GM18867 (cell line): ENCODE data around the gene THG1L.
"Not testable (repeated sequence)": the region's sequence is repeated elsewhere in the genome, so short reads cannot be mapped to it uniquely, and the experiment has no call there.

ENCODE experiments used
- ATAC-seq: cut with Tn5 transposase; IDR thresholded peaks from one replicate; pipeline ENCODE4 v1.9.1; 2021; ENCODE audit warnings: mild to moderate bottlenecking, moderate library complexity; ENCODE audit not compliant: unreplicated experiment

The THG1L gene

DNA sequence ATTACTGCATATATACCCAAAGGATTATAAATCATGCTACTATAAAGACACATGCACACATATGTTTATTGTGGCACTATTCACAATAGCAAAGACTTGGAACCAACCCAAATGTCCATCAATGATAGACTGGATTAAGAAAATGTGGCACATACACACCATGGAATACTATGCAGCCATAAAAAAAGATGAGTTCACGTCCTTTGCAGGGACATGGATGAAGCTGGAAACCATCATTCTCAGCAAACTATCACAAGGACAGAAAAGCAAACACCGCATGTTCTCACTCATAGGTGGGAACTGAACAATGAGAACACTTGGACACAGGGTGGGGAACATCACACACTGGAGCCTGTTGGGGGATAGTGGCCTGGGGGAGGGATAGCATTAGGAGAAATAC is 4.6 kb upstream of the THG1L start:
- not testable (repeated sequence) for ATAC-seq

DNA sequence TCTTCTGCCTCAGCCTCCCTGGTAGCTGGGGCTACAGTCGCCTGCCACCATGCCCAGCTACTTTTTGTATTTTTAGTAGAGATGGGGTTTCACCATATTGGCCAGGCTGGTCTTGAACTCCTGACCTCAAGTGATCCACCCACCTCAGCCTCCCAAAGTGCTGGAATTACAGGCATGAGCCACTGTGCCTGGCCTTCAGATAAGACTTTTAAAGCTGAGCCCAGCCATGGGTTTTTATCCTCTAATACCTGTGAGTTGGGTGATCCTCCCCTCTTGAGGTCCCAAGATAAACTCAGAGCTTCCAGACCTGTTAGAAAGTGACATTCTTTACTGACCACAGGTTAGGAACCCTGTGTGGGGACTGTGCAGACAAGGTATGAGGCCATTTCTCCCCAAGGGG is 3.4 kb upstream of the THG1L start:
- ATAC-seq, result not testable (repeated sequence)

DNA sequence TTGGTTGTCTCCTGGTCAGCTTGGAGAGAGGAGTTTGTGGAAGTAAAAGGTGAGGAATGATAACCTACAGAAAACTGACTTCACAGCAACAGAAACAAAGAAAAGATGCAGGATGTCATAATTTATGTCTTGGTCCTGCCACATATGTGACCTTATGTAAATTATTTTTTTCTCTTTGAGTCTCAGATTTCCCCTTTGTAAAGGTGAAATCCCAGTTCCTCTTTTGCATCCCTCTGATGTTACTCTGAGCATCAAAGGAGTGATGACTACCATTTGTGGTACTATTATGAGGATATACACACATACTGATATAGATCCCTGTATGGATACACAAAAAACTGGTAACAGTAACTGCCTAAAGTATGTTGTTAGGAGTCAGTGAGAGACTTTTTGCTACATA is 1.4 kb upstream of the THG1L start:
- peak; percentile 72 for ATAC-seq

DNA sequence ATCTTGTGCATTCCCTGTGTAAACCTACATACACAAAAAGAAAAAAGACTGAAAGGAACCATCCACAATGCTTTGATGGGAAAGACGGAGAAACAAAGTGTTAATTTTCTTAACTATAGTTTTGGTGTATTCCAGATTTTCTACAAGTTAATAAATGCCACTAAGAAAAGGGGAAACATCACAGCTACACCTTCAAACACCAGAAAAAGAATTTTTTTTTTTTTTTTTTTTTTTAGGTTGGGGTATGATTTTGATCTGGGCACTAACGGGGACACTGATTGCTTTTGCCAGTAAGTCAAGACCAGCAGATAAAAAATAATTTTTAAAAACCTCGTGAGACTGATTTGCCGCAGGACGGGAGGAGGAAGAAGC is 334 bp upstream of the THG1L start:
- ATAC-seq, result no peak

DNA sequence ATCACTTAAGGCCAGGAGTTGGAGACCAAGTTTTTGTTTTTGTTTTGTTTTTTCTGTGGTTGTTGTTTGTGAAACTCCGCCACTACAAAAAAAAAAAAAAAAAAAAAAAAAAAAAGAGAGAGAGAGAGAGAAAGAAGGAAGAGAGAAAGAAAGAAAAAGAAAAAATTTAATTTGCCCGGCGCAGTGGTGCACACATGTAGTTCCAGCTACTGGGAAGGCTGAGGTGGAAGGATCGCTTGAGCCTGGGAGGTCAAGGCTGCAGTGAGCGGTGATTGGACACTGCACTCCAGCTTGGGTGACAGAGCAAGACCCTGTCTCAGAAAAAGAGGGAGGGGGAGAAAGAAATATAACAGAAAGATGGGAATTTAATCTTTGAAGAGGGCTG is 902 bp downstream of the THG1L start:
- ATAC-seq, result no peak

DNA sequence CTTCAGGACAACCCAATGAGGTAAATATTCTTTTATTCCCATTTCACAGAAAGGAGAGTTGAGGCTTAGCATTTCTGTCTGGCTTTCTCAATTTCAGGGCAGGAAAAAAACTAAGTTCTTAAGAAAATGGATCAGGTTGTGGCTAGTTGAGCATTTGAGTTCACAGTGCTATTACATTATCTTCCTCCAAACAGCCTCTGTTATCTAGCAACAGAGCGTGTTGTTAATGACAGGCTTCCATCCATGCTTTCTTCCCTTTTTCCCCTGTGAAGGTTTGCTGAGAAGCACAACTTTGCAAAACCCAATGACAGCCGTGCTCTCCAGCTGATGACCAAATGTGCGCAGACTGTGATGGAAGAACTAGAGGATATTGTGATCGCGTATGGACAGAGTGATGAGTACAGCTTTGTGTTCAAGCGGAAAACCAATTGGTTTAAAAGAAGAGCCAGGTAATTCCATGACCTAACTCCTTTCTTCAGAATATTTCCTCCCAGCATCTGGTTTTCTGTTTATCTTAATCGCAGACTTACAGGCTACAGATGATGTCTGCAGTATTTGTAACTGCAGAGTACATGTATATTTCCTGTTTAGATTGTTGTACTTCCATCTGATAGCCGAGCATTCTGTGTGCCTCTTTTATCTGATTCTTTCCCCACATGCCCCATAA is 1.5 kb downstream of the THG1L start:
- no peak for ATAC-seq

DNA sequence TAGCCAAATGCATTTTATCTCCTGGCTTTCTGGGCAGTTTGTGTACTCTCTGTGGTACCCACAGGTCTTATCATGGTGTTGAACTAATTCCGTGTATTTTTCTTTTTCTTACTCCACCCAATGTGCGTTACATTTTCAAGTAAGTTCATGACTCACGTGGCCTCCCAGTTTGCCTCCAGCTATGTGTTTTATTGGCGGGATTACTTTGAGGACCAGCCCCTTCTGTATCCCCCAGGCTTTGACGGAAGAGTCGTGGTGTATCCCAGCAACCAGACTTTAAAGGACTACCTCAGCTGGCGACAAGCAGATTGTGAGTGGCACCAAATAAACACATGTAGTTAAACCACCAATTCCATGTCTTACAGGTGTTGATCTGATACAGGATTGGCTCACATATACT is 3.2 kb downstream of the THG1L start:
- no peak for ATAC-seq

DNA sequence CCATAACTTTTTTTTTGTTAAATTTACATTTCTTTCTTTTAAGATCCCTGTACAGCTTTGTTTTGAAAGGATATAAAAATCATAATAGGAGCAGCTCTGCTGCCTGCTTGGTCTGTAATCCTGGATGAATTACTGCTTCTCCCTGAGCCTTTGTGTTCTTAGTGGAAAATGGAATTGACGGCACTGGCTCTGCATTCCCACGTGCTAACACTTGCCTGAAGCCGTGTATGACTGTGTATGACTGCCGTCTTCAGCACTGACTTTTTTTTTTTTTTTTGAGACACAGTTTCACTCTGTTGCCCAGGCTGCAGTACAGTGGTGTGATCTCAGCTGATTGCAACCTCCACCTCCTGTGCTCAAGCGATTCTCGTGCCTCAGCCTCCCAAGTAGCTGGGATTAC is 4.8 kb downstream of the THG1L start:
- ATAC-seq, result no peak

DNA sequence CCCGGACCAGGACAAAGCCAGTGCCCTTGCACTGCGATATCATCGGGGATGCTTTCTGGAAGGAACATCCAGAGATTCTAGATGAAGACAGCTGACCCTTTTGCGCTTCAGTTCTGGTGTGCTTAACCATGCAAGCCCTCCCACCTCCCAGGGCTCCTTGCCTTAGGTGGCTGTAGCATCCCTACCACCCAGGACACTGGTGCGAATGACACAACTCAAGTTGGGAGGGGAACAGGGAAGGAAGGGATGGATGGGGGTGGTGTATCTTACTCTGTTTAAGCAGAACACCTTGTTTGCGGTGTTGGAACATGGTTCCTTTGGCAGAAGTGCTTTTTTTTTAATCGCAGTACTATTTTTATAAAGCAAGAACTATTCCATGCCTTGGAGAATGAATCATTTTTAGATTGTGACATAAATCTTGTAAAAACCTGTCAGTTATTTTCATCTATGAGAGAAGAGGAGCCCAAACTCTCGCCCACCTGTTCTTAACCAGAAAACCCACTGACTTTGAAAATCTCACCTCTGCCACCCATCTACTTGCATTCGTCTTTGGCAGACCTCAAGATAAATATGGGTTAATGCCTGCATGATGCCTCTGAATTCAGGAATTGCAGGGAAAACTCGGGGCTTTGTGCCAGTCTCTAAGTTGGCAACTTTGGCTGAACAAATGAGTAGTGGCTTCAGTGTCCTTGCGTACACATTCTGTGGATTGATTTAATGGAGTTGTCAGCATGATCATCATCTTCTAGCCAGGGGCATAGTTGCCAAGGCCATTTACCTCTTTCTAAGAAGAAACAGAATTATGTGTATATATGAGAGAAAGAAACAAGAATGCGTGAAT is 8.4 kb downstream of the THG1L start:
- ATAC-seq, result no peak

DNA sequence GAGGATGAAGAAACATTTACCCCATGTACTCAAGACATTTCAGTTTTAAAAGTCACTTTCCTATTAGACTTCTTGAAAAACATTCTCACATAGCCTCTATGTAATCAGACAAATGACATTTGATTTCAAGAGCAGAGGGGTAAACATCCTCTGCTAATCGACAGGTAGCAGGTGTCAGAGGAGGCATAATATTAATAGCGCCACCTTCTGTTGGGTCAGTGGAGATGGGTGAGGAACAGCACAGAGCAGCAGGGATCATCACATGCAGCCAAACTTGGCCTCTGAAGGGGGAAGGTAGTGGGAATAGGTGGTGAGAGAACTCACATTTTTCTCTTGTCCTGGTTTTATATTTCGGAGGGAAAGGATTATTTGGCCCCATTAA is 9.0 kb downstream of the THG1L start:
- no peak for ATAC-seq

DNA sequence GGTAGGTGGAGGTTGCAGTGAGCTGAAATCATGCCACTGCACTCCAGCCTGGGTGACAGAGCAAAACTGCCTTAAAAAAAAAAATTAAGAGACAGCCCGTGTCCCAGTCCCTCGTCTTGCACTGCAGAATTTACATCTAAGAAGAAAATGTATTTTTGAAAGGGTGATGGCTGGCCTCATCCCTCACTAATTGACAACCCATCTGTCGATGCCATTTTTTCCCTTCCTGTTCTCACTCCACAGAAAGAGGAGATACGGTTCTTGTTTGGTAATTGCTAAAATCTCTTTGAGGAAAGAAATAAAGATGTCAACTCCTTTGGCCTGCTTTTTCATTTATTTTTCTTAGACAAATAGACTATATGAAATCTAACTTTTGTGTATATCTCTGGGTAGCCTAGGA is 9.9 kb downstream of the THG1L start:
- ATAC-seq, result no peak

DNA sequence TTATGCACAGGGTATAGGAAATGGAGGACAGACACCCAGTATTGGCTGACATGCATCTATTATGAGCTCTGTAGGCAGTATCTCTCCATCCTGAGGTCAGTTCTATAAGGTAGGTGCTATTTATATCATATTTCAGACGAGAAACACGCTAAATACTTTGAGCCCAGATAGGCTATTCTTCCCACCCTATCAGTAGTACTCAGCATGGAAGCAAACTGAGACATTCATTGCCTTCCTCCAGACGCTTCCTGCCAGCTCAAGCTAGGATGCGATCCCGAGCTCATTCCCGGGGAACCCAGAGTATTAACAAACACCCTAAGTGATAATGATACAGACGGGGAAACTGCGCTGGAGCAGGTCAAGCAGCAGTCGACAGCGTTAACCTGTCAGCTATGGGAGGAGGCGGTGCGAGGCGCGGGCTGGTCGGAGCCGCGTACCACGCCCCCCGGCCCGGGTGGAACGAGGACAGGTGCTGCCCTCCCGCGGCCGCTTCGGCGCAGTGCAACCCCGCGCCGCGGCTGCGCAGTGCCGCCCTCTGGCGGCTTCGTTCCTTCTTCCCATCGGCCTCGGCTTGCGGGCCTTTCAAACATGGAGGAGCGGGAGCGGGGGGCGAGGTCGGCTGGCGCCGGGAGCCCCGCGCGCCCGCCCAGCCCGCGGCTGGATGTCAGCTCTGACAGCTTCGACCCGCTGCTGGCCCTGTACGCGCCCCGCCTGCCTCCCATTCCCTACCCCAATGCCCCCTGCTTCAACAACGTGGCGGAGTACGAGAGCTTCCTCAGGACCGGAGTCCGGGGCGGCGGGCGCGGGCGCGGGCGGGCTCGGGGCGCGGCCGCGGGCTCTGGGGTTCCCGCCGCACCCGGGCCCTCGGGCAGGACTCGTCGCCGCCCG is 12.2 kb downstream of the THG1L start, which contains the start of gene LSM11:
Gene LSM11, plus strand, starts transcription at position 550 of the 888 bp plus-strand sequence. Its CDS starts 39 bp downstream, at position 589.
- ATAC-seq, result peak; percentile 92

DNA sequence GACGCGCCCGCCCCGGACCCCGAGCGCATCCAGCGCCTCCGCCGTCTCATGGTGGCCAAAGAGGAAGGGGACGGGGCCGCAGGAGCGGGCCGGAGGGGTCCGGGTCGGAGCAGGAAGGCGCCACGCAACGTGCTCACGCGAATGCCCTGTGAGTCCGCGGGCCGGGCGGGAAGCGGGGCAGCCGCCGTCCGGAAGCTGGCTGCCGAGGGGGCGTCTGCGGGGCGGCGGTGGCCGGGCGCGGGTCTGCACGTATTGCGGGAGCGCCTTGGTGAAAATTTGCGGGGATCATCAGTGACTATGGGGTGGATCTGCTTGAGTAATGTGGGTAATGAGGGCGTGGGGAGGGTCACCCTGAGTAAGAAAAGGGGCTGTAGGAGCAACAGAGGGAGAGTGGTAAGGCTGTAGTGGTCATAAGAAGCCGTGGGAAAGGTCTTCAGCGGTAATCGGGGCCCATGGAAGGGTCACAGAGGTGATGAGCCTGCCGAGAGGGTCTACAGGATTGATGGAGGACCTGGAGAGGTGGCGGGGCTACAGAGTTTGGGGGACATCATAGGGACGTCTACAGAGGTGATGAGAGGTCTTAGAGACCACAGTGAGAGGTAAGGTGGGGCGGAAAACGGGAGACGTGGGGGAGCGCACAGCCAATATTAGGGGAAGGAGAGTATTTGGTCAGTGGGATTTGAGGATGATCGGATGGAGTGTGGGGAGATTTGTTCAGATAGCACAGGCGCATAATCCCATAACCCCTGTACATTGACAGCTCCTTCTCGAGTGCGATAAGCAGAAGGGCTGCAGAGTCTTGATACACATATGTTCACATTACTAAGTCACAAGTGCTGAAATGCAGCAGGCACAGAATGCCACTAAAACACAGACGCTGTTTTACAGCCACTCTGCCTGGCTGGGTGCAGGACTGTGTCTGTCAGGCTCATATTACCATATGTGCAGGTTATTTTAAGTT is 13.1 kb downstream of the THG1L start:
- peak; percentile 27 for ATAC-seq

DNA sequence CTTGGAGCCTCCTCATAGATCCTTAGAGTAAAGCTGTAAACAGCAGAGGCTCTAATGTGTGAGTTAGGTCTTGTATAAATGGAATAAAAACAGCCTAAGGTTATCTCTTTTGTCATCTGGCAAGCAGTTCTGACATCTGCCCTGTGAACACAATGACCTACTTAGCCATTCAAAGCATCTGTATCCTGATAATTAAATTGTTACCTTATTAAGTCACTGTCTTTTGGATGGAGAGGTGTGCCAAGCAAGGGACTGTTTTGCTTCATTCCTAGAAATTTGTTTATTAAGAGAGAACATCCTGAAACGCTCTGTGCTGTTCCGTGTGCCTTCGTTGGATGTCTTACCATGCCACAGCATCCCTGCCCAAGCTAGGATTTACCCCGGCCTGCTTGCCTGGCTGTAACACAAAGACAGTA is 13.8 kb downstream of the THG1L start:
- ATAC-seq, result no peak

DNA sequence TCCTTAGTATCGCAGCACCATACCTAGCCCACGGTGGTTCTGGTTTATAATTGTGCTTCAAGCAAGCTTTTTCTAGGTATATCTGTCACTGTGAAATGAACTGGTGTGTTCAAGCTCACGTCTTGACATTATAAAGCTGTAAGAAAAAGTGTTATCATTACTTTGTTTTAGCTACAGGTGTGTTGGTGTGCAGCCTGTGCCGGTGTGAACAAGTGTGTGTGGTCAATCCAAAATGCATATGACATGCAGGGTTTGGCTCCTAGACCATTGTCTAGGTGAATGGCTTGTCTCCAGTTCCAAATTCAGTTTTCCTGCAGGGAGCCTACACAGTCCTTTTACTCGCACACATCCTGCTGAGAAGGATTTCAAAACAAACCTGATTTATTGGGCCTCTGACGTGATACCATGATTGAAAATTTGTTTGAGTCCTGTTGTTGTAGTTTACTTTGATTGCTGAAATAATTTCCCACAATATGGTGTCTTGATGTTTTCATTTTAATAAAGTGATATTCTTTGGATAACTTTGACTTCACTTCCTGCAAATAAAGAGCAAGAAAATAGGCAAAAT is 16.0 kb downstream of the THG1L start:
- no peak for ATAC-seq

DNA sequence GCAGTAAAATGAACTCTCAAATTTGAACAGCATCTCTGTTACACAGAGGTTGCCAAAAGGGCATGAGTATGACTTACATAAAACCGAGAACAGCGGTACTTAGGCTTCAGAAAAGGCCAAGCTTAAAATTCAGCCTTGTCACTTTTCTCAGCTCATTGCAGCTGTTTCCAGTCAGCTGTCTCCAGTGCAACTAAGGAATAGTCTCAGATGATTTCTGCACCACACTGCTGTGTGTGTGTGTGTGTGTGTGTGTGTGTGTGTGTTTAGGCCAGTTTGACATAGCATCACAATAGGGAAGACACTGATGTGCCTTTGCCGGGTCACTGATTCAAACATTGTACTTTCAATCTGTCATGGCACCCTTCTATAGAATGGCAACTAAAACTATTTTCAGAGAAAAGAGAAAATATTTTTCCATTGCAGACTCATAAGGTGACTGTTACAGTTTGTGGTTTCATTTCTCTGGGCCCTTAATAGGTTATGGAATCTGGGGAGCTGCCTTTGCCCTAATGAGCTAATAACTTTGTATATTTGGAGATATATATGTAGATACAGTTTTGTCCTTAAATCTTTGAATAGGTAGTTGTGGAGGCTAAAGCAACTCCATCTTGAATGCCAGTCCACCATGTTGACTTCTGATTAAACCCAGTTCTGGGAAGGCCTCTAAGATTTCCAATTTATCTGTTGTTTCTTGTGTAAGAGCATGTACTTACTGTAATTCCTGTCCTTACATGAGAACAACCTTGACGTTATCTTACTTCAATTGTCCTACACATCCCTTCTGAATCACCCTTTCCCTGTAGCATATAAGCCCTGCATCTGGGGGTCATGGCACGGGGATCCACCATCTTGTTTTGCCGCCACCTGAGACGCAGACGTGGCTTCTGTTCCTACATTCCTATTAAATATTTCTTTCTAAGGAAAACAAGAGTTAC is 16.8 kb downstream of the THG1L start:
- ATAC-seq, result no peak

DNA sequence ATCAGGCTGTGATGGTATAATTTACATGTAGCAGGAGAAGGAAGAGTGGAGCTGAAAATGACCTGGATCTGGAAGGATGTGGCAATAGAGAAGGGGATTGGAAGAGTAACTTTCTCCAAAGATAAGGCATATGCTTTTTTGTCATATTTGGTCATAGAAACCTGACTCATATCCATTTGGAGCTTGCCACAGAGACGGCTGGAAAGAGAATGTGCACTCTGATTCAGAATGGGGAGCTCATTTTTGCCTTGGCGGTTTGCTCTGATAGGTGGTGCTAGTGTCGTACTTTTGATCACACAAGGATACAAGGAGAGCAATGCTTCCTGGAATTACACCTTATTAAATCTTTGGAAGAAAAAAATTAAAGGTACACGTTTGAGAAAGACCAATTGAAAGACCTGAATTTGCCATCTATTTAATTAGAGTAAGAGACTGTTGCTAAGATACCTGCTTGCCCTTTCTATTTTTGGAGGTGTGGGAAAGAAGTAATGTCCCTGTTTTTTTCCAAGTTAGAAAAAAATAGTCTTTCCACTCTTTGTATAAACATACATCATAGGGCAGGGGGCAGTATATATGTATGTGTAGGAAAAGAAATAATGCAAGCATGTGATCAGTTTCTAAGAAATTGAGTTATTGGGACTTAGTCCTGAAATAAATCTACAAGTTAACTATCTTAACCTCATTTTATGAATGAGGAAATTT is 17.7 kb downstream of the THG1L start:
- ATAC-seq, result no peak

DNA sequence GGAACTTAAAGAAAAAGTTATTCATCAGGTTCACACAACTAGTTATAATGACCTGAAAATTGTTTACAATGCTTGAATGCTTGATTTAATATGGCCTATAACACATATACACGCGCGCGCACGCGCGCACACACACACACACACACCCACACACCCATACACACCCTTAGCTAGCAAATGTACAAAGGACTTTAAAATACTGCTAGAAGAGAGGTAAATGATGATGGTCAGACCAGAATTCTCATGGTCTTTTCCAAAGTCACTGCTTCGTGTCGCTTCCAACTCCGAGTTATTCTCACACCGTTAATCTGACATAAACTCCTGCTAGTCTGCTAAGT is 18.2 kb downstream of the THG1L start:
- ATAC-seq, result no peak
